Esophagus (tissue), 2 donors: ENCODE results near the gene ZNF483. TPM values are rescaled to one million over a fixed set of nuclear protein-coding genes. Genes with fewer than 3 reads are reported as not detected.

Experiments used
- polyA plus RNA-seq, 2 donors: library from polyadenylated mRNA; stranded (reverse); fragments of 200-250 nt; gene quantifications; one replicate each; pipeline ENCODE4 v1.2.3, GENCODE V29; 2013
- donor health status: healthy with polysubstance abuse.
- donor health status: Bipolar disorder and iron deficiency.

Gene ZNF483
- polyA plus RNA-seq, 2 donors, result 0.09 to 0.18 TPM

Other genes starting within 250 kb of the ZNF483 start
- gene OR2K2, start 195.0 kb upstream of the ZNF483 start, polyA plus RNA-seq, result not detected
- 10 to 100 TPM; 12.7 to 15.7 TPM for gene ECPAS, start 40.8 kb upstream of the ZNF483 start, polyA plus RNA-seq
- 10 to 100 TPM; 28.2 to 93.3 TPM for gene PTGR1, start 74.5 kb downstream of the ZNF483 start, polyA plus RNA-seq
- gene DNAJC25, start 106.2 kb downstream of the ZNF483 start, polyA plus RNA-seq, result 1 to 10 TPM; 3.3 to 3.7 TPM
- gene GNG10, start 136.4 kb downstream of the ZNF483 start, polyA plus RNA-seq, result 10 to 100 TPM; 12.4 to 13.9 TPM